GM19395 (cell line): ENCODE data around the gene FBXO40.

Experiments used
- ATAC-seq: cut with Tn5 transposase; IDR thresholded peaks from one replicate; pipeline ENCODE4 v1.9.1; 2021; ENCODE audit warnings: mild to moderate bottlenecking, moderate library complexity; ENCODE audit not compliant: unreplicated experiment

Gene FBXO40

DNA sequence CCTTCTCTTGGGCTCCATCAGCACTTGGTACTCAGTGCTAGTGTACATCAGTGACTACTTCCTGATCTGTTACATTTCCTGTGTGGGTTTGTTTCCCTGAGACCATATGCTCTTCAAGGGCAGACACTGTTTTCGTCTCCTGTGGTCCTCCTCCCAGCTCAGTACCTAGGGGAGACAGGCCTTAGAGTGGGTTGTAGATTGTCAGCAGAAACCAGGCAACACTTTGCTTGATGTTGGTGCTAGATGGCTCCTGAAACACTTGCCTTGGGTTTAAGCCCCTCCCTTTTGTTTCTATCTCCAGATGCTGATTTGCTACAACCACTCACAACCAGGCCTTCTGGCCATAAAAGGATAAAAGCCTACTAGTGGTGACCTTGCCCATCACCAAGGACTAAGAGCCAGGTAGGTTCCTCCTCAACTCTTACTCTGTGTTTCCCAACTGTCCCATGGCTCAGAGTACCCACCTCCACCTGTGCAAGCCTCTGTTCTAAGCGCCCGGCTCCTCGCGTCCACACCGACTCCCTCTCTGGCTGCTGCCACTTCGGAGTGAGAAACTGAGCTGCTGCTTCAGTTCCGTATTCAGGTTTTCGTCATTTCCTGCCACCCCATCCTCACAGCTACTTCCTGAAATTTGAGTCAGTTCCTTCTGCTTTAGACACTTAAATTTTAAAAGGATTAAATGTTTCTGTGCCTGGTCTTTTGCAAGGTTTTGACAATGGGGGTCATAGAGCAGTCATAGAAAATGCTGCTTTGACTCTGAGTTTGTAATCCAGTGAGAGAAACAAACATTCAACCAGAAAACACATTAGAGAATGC is 67.4 kb downstream of the FBXO40 start, which contains the start of gene HCLS1:
TSS of gene HCLS1 (minus strand) at position 548 of the 816 bp plus-strand sequence. CDS start 2,556 bp downstream, outside the sequence.
- peak; percentile 88 for ATAC-seq

- no peak for ATAC-seq
These were observed 68.2 kb downstream of the FBXO40 start for GRCh38 chr3:121661376-121661775.

- no peak for ATAC-seq
These were observed 69.6 kb downstream of the FBXO40 start for GRCh38 chr3:121662742-121663141.

DNA sequence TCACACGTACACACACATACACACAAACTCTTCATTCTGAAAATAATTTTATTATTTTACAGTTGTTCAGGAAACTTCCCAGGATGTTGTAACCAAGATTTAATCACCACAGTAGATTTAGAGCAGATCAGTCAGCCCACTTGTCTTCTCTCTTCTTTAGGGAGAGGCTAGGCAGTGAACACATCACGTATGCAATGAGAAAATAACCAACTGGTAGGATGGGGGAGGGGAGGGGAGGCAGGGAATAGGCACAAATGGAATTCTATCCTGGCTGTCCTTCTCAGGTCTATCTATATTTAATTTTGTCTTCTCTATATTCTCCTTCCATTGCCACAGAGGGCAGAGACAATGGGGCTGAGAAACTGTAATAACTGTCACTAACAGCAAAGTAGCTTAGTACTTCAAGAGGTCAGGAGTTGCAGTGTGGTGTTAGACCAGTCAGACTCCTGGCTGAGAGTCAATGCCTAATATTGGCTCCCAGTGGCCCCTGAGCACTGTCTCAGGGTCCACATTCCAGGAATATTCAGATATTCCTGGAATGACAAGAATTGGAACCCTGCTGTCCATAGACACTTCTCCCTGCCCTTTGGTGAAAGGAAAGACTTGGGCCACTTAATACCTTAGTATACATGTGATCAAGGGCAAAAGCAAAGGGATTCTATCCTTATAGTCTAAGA is 70.1 kb downstream of the FBXO40 start:
- ATAC-seq: no peak

DNA sequence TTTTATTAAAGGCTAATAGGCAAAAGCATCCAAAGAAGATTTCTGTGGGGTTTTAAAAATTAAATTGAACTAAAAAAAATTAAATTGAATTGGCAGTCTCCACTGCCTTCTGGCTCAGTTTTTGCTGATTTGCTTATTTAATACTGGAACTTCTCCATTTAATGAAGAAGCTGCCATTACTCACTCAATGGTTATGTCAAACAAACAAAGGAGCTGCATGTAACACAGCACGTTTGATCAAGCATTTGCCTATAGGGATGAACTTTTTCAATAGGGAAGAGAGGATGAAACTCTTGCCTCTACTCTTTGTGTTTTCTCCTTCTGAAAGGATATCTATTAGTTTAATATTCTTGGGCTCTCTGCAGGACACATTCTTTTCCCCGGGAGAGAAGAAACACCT is 72.3 kb downstream of the FBXO40 start:
- no peak for ATAC-seq

DNA sequence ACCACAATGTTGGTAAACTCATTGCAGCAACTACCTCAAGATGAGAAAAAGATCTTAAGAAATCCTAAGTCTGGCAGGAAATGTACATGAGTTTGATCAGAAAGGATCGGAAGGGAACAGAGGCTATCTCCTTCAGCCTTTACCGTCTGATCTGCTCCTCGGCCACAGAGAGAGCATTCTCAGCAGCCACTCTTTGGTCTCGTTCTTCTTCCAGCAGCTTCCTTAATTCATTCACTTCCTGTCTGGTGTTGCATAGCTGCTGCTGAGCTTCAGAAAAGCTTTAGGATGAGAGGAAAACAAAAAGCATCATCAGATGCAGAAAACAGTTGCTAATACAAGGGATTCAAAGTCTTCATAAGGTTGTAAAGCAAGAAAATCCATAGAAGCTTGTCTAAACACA is 74.2 kb downstream of the FBXO40 start:
- no peak for ATAC-seq

GRCh38 chr3:121670676-121671075 is 77.5 kb downstream of the FBXO40 start:
- ATAC-seq: no peak

DNA sequence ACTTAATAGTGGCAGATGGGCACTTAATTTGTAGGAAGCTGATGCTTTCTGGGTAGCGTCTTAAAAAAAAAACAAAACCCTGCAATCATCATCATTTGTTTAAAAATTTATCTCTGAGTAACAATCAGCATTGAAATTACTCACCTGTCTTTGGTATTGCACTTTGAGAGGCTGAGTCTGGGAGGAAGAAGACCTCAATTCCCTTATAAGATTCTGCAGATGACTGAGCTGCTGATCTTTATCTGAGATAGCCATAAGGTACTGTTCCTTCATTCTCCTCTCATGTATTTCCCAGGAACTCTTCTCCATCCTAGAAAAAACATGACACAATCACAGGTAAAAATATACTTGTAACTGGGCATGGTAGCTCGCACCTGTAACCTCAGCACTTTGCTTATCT is 84.0 kb downstream of the FBXO40 start:
- no peak for ATAC-seq
